HL-60 (cell line): Measurements from ENCODE around the gene FBLN1.

ENCODE experiments used
- DNase-seq, 2 experiments: peaks; one replicate each; pipeline ENCODE4 v3.0.0-alpha.2; 2010 to 2020; ENCODE audit warnings: low read depth in 1 of 2, low spot score in 1 of 2
- H3K27ac ChIP-seq: fragments of 250-450 bp; sonication (Bioruptor Pico); replicated peaks from 2 replicates; pipeline ENCODE4 v1.5.1; 2020; ENCODE audit warnings: mild to moderate bottlenecking, moderate library complexity
- H3K27me3 ChIP-seq: fragments of 250-450 bp; sonication (Bioruptor Pico); 2 replicates; pipeline ENCODE4 v1.5.1; 2021; ENCODE audit warnings: mild to moderate bottlenecking, moderate library complexity; ENCODE audit not compliant: insufficient read depth, poor library complexity, severe bottlenecking
- H3K4me3 ChIP-seq: replicated peaks from 2 replicates; pipeline ENCODE4 v1.5.1; 2011; ENCODE audit warnings: mild to moderate bottlenecking, control low read depth, low read length; ENCODE audit not compliant: insufficient read depth
- GABPA ChIP-seq: IDR thresholded peaks from 2 replicates; pipeline ENCODE4 v1.6.1; 2012; ENCODE audit warnings: low read depth
- POLR2AphosphoS5 ChIP-seq: IDR thresholded peaks from 2 replicates; pipeline ENCODE4 v1.6.1; 2012; ENCODE audit warnings: low read depth
- REST ChIP-seq: IDR thresholded peaks from 2 replicates; pipeline ENCODE4 v1.6.1; 2012; ENCODE audit warnings: low read depth; ENCODE audit not compliant: insufficient replicate concordance
- SPI1 ChIP-seq: IDR thresholded peaks from 2 replicates; pipeline ENCODE4 v1.6.1; 2012; ENCODE audit warnings: low read depth, mild to moderate bottlenecking, borderline replicate concordance
- TF ChIP-seq, protein P1 (sequence below): IDR thresholded peaks from one replicate; pipeline ENCODE4 v1.5.1; 2011; ENCODE audit warnings: low read length, control low read depth, inconsistent platforms; ENCODE audit not compliant: insufficient read depth

FBLN1 gene

GRCh38 chr22:45632791-45633515, 130.3 kb downstream of the FBLN1 start:
- TF ChIP-seq POLR2AphosphoS5 = no peak
- TF ChIP-seq SPI1 = no peak
- TF ChIP-seq, protein P1, sequence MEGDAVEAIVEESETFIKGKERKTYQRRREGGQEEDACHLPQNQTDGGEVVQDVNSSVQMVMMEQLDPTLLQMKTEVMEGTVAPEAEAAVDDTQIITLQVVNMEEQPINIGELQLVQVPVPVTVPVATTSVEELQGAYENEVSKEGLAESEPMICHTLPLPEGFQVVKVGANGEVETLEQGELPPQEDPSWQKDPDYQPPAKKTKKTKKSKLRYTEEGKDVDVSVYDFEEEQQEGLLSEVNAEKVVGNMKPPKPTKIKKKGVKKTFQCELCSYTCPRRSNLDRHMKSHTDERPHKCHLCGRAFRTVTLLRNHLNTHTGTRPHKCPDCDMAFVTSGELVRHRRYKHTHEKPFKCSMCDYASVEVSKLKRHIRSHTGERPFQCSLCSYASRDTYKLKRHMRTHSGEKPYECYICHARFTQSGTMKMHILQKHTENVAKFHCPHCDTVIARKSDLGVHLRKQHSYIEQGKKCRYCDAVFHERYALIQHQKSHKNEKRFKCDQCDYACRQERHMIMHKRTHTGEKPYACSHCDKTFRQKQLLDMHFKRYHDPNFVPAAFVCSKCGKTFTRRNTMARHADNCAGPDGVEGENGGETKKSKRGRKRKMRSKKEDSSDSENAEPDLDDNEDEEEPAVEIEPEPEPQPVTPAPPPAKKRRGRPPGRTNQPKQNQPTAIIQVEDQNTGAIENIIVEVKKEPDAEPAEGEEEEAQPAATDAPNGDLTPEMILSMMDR = no peak
- no peak for TF ChIP-seq GABPA
- TF ChIP-seq REST = no peak
- no peaks in the 10 kb centered on the region for H3K27me3 ChIP-seq
- no peak overlapping the region for H3K27ac ChIP-seq
- no peak overlapping the region for H3K4me3 ChIP-seq
- DNase-seq = no peak

GRCh38 chr22:45636683-45637082, 134.0 kb downstream of the FBLN1 start:
- Histone ChIP-seq H3K27me3 (no peaks in the 10 kb centered on the region), H3K4me3 (no peak overlapping the region), H3K27ac (no peak overlapping the region)
- TF ChIP-seq REST = no peak
- TF ChIP-seq POLR2AphosphoS5 = no peak
- no peak for TF ChIP-seq GABPA
- TF ChIP-seq, protein P1 = no peak
- no peak for TF ChIP-seq SPI1
- DNase-seq = no peak

- TF ChIP-seq POLR2AphosphoS5 (no peak), REST (no peak), SPI1 (no peak), GABPA (no peak)
- TF ChIP-seq, protein P1 = no peak
- no peak for DNase-seq
- Histone ChIP-seq H3K27ac (no peak overlapping the region), H3K4me3 (no peak overlapping the region), H3K27me3 (no peaks in the 10 kb centered on the region)
These were observed 135.5 kb downstream of the FBLN1 start for GRCh38 chr22:45638197-45638596.
